OCI-LY3 (cell line): ENCODE results near the gene BRINP2.

ENCODE experiments used
- H2AFZ ChIP-seq: fragments of 200-600, 300-600 bp; shearing (Covaris generic); 2 replicates; pipeline ENCODE4 v1.6.0; 2014; ENCODE audit warnings: antibody characterized with exemption, low read depth, low read length
- H3K27ac ChIP-seq: fragments of 200-600, 300-600 bp; sonication (generic); 2 replicates; pipeline ENCODE4 v1.5.1; 2014; ENCODE audit warnings: mild to moderate bottlenecking, low read length, moderate library complexity, mixed read lengths
- H3K27me3 ChIP-seq: fragments of 200-600, 300-600 bp; sonication (generic); 2 replicates; pipeline ENCODE4 v1.6.1; 2014; ENCODE audit warnings: low read depth, low read length, mixed read lengths
- H3K36me3 ChIP-seq: fragments of 200-600, 300-600 bp; sonication (generic); replicated peaks from 2 replicates; pipeline ENCODE3; 2014; ENCODE audit warnings: low read depth, low read length, mixed read lengths
- H3K4me1 ChIP-seq: fragments of 300-600, 200-600 bp; sonication (generic); 2 replicates; pipeline ENCODE4 v1.6.1; 2014; ENCODE audit warnings: low read length, mixed read lengths
- H3K4me2 ChIP-seq: fragments of 200-600, 300-600 bp; sonication (generic); 2 replicates; pipeline ENCODE4 v1.6.1; 2014; ENCODE audit warnings: low read length, mixed read lengths
- H3K4me3 ChIP-seq: fragments of 300-600, 200-600 bp; sonication (generic); 2 replicates; pipeline ENCODE4 v1.5.1; 2014; ENCODE audit warnings: antibody characterized with exemption, mild to moderate bottlenecking, low read length, moderate library complexity
- H3K79me2 ChIP-seq: fragments of 300-600, 200-600 bp; shearing (Covaris generic); 2 replicates; pipeline ENCODE4 v1.6.1; 2014; ENCODE audit warnings: mild to moderate bottlenecking, low read length, mixed read lengths
- H3K9ac ChIP-seq: fragments of 300-600, 200-600 bp; shearing (Covaris generic); 2 replicates; pipeline ENCODE4 v1.6.0; 2014; ENCODE audit warnings: mild to moderate bottlenecking, low read length, moderate library complexity
- H3K9me3 ChIP-seq: fragments of 200-600, 300-600 bp; shearing (Covaris generic); 2 replicates; pipeline ENCODE4 v1.6.1; 2014; ENCODE audit warnings: low read length, mixed read lengths; ENCODE audit not compliant: insufficient read depth
- H4K20me1 ChIP-seq: fragments of 200-600, 300-600 bp; sonication (generic); 2 replicates; pipeline ENCODE4 v1.6.1; 2016; ENCODE audit warnings: low read length, mixed read lengths; ENCODE audit not compliant: insufficient read depth
- EZH2phosphoT487 ChIP-seq: fragments of 200-600 bp; shearing (Covaris generic); IDR thresholded peaks from 2 replicates; pipeline ENCODE4 v1.6.1; 2018; ENCODE audit warnings: antibody characterized with exemption, mixed run types, low read depth
- TF ChIP-seq, protein P1 (sequence below): fragments of 200-600, 300-600 bp; sonication (generic); IDR thresholded peaks from 2 replicates; pipeline ENCODE4 v1.5.1; 2014; ENCODE audit warnings: antibody characterized with exemption, low read length, low read depth

BRINP2 gene

DNA sequence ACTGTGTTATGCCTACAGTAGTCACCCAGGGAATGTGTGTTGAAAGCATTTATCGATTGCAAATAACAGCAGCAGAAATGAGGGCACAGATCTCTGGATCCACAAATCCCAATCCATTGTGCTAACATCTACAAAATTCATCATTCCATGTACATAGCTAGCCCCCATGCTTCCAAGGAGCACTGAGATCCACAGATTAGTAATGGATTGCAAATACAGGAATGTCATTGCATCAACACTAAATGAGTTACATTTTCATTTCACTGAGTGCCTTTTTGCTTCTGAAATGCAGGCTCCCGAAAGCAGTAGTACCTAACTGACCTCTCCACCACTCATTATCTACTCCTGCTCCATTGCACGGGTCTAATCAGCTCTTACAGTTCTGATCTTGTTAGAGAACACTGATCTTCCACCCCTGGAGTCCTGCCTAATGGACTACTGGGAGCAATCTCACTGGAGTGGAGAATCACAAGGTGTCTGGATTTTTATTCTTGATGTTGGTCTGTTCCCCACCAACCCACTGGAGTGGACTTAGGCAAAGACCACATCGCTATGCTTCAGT, 36.7 kb upstream of the BRINP2 start:
- Histone ChIP-seq H3K27me3 (peaks cover 18% of the 10 kb centered on the region; the same call in 1 of the 2 replicates), H4K20me1 (peaks cover 3% of the 10 kb centered on the region; the same call in 1 of the 2 replicates), H3K9ac (no peak overlapping the region), H3K36me3 (no peaks in the 10 kb centered on the region), H3K9me3 (no peaks in the 10 kb centered on the region), H2AFZ (no peak overlapping the region), H3K4me2 (no peak overlapping the region), H3K27ac (no peak overlapping the region), H3K4me3 (no peak overlapping the region), H3K79me2 (no peaks in the 10 kb centered on the region), H3K4me1 (no peaks in the 10 kb centered on the region)
- no peak for TF ChIP-seq EZH2phosphoT487
- TF ChIP-seq, protein P1, sequence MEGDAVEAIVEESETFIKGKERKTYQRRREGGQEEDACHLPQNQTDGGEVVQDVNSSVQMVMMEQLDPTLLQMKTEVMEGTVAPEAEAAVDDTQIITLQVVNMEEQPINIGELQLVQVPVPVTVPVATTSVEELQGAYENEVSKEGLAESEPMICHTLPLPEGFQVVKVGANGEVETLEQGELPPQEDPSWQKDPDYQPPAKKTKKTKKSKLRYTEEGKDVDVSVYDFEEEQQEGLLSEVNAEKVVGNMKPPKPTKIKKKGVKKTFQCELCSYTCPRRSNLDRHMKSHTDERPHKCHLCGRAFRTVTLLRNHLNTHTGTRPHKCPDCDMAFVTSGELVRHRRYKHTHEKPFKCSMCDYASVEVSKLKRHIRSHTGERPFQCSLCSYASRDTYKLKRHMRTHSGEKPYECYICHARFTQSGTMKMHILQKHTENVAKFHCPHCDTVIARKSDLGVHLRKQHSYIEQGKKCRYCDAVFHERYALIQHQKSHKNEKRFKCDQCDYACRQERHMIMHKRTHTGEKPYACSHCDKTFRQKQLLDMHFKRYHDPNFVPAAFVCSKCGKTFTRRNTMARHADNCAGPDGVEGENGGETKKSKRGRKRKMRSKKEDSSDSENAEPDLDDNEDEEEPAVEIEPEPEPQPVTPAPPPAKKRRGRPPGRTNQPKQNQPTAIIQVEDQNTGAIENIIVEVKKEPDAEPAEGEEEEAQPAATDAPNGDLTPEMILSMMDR: no peak

DNA sequence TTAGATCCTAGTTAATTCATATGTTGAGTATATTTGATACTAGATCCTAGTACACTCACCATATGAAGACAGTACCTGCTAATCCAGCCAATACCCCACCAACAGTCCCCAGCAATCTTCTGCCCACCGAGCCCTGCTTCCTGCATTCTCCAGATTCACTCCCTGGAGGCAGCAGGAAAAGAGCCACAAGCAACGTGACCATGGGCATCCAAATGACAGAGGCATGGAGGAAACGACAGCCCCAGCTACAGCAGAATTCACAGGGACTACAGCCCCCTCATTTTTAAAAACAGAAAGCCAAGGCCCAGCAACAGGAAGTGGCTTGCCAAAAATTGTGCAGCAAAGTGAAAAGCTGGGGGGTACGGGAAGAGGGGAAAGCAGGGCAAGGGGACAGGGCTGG, 35.5 kb upstream of the BRINP2 start:
- TF ChIP-seq, protein P1: no peak
- TF ChIP-seq EZH2phosphoT487: no peak
- no peak overlapping the region for H2AFZ ChIP-seq

DNA sequence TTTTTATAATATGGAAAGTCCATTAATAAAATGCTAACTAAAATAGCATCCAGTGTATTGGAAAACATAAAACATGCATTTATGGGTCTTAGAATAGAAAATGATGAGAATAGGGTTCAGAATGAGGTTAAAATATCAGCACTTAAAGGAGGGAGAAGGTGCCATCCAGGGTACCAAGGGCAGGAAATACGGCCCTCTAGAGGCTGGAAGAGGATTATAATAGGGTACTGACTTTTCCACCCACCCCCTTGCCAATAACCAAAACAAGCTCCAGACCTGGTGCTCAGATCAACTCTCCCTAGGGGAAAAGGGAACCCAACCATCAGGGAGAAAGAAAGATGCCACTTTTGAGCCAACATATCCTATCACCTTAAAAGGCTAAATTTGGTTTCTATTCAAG, 32.9 kb upstream of the BRINP2 start:
- Histone ChIP-seq H2AFZ (no peak overlapping the region), H3K4me2 (no peak overlapping the region), H3K9me3 (no peaks in the 10 kb centered on the region), H4K20me1 (no peaks in the 10 kb centered on the region), H3K79me2 (no peaks in the 10 kb centered on the region), H3K27ac (no peak overlapping the region), H3K36me3 (no peaks in the 10 kb centered on the region), H3K9ac (no peak overlapping the region), H3K4me1 (no peaks in the 10 kb centered on the region), H3K4me3 (no peak overlapping the region), H3K27me3 (peaks cover 14% of the 10 kb centered on the region; the same call in 1 of the 2 replicates)
- TF ChIP-seq, protein P1: no peak

More for the DNA sequence above, 35.5 kb upstream of the BRINP2 start:
- H3K4me3 ChIP-seq: no peak overlapping the region
- no peak overlapping the region for H3K9ac ChIP-seq
- peaks cover 3% of the 10 kb centered on the region; the same call in 1 of the 2 replicates for H4K20me1 ChIP-seq
- no peaks in the 10 kb centered on the region for H3K4me1 ChIP-seq
- no peak overlapping the region for H3K27ac ChIP-seq
- no peaks in the 10 kb centered on the region for H3K9me3 ChIP-seq
- no peaks in the 10 kb centered on the region for H3K79me2 ChIP-seq
- H3K27me3 ChIP-seq: peaks cover 18% of the 10 kb centered on the region; the same call in 1 of the 2 replicates
- no peaks in the 10 kb centered on the region for H3K36me3 ChIP-seq
- H3K4me2 ChIP-seq: no peak overlapping the region

DNA sequence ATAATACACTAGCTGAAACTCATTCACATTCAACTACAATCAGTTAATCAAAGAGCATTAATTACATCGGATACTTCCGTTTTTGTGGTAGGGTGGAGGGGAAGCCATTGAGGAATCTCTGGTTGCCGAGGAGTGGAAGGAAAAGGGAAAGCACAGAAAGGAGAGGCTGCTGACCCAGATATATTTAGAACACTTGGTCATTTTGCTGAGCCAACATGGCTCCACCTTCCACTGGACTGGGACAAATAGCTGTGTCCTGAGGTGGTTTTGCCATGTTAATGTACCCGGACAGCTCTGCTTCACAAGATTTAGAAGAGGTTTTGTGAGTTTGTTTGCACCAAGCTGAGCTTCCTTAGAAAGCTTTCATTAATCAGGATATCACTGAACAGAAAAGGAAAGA, 32.4 kb upstream of the BRINP2 start:
- no peak overlapping the region for H3K9ac ChIP-seq
- H3K4me1 ChIP-seq: no peaks in the 10 kb centered on the region
- no peak overlapping the region for H2AFZ ChIP-seq
- H3K9me3 ChIP-seq: no peaks in the 10 kb centered on the region
- no peak overlapping the region for H3K4me3 ChIP-seq
- no peak overlapping the region for H3K4me2 ChIP-seq
- TF ChIP-seq, protein P1: no peak
- TF ChIP-seq EZH2phosphoT487: no peak
- H4K20me1 ChIP-seq: no peaks in the 10 kb centered on the region
- H3K36me3 ChIP-seq: no peaks in the 10 kb centered on the region
- H3K27ac ChIP-seq: no peak overlapping the region
- no peaks in the 10 kb centered on the region for H3K79me2 ChIP-seq
- peaks cover 10% of the 10 kb centered on the region; the same call in 1 of the 2 replicates for H3K27me3 ChIP-seq
